Activated CD4-positive, alpha-beta memory T cell treated with anti-CD3 and anti-CD28 coated beads for 36 hours (primary cell): Measurements from ENCODE around the gene RPUSD1. TPM values are rescaled to one million over a fixed set of nuclear protein-coding genes. Genes with fewer than 3 reads are reported as not detected.
"Not testable (repeated sequence)": the region's sequence is repeated elsewhere in the genome, so short reads cannot be mapped to it uniquely, and the experiment has no call there.

Experiments
- CTCF ChIA-PET: fragments of 350-600 bp; sonication (Branson Sonifier 250); formaldehyde crosslinking; loops from one replicate; lab custom pipeline; 2021; ENCODE audit warnings: antibody characterized with exemption, inconsistent platforms; lab: Charles Lee
- POLR2A ChIA-PET: fragments of 350-600 bp; sonication (Branson Sonifier 250); formaldehyde crosslinking; loops from one replicate; lab custom pipeline; 2021; ENCODE audit warnings: antibody characterized with exemption; lab: Charles Lee
- DNase-seq: peaks from one replicate; pipeline ENCODE4 v3.0.0-alpha.2; 2020
- H3K27ac Mint-ChIP-seq: one replicate; pipeline ENCODE4 v1.8.0; 2021; ENCODE audit warnings: mixed read lengths
- H3K27me3 Mint-ChIP-seq: one replicate; pipeline ENCODE4 v1.8.0; 2021; ENCODE audit warnings: mixed read lengths
- H3K36me3 Mint-ChIP-seq: one replicate; pipeline ENCODE4 v1.8.0; 2021; ENCODE audit warnings: mixed read lengths
- H3K4me1 Mint-ChIP-seq: one replicate; pipeline ENCODE4 v1.8.0; 2021; ENCODE audit warnings: low read depth, mixed read lengths
- H3K4me3 Mint-ChIP-seq: one replicate; pipeline ENCODE4 v1.8.0; 2021; ENCODE audit warnings: mild to moderate bottlenecking, mixed read lengths
- H3K9me3 Mint-ChIP-seq: one replicate; pipeline ENCODE4 v1.8.0; 2021; ENCODE audit warnings: mixed read lengths
- intact Hi-C: fragments of 100-400 bp; cut with micrococcal nuclease; formaldehyde crosslinking; loops from one replicate; pipeline ENCODE4 v1.15.1; 2023
- total RNA-seq, 2 experiments: library from RNA; stranded (reverse); gene quantifications; one replicate each; pipeline ENCODE4 v1.2.3, GENCODE V29; 2021

The RPUSD1 gene
- total RNA-seq, 2 experiments from 2014 or later, result 13.7 to 15.5 TPM

GRCh38 chr16:825341-826061, 37.3 kb upstream of the RPUSD1 start:
- H3K27ac Mint-ChIP-seq, result no peak overlapping the region
- CTCF ChIA-PET, result no interaction called here
- POLR2A ChIA-PET, result no interaction called here
- H3K4me3 Mint-ChIP-seq, result no peak overlapping the region
- H3K27me3 Mint-ChIP-seq, result peaks cover 5% of the 10 kb centered on the region
- DNase-seq, result no peak
- H3K9me3 Mint-ChIP-seq, result no peaks in the 10 kb centered on the region
- intact Hi-C loops, result no loop called here
- H3K4me1 Mint-ChIP-seq, result no peaks in the 10 kb centered on the region
- no peaks in the 10 kb centered on the region for H3K36me3 Mint-ChIP-seq

GRCh38 chr16:824601-825000, 36.4 kb upstream of the RPUSD1 start:
- ChIA-PET POLR2A (no interaction called here), CTCF (no interaction called here)
- intact Hi-C loops, result no loop called here
- Mint-ChIP-seq H3K9me3 (no peaks in the 10 kb centered on the region), H3K27me3 (peaks cover 6% of the 10 kb centered on the region), H3K36me3 (no peaks in the 10 kb centered on the region), H3K27ac (no peak overlapping the region), H3K4me3 (no peak overlapping the region), H3K4me1 (peaks cover 5% of the 10 kb centered on the region)
- no peak for DNase-seq

GRCh38 chr16:824194-824593, 36.0 kb upstream of the RPUSD1 start:
- intact Hi-C loops, result no loop called here
- Mint-ChIP-seq H3K36me3 (no peaks in the 10 kb centered on the region), H3K27ac (no peak overlapping the region), H3K4me3 (no peak overlapping the region), H3K9me3 (no peaks in the 10 kb centered on the region), H3K4me1 (peaks cover 9% of the 10 kb centered on the region), H3K27me3 (peaks cover 6% of the 10 kb centered on the region)
- DNase-seq, result no peak
- ChIA-PET CTCF (no interaction called here), POLR2A (no interaction called here)

GRCh38 chr16:822909-823297, 34.7 kb upstream of the RPUSD1 start:
- H3K4me3 Mint-ChIP-seq, result no peak overlapping the region
- peaks cover 10% of the 10 kb centered on the region for H3K4me1 Mint-ChIP-seq
- peaks cover 6% of the 10 kb centered on the region for H3K27me3 Mint-ChIP-seq
- no peaks in the 10 kb centered on the region for H3K9me3 Mint-ChIP-seq
- no peak overlapping the region for H3K27ac Mint-ChIP-seq
- no peaks in the 10 kb centered on the region for H3K36me3 Mint-ChIP-seq
- intact Hi-C loops, result no loop called here
- no peak for DNase-seq
- CTCF ChIA-PET, result no interaction called here
- POLR2A ChIA-PET, result no interaction called here

- no peak overlapping the region for H3K4me3 Mint-ChIP-seq
These were observed 34.2 kb upstream of the RPUSD1 start for GRCh38 chr16:822174-822908.

GRCh38 chr16:821751-822150, 33.6 kb upstream of the RPUSD1 start:
- peaks cover 10% of the 10 kb centered on the region for H3K4me1 Mint-ChIP-seq
- DNase-seq, result no peak
- H3K27me3 Mint-ChIP-seq, result peaks cover 8% of the 10 kb centered on the region
- no peak overlapping the region for H3K4me3 Mint-ChIP-seq
- ChIA-PET POLR2A (no interaction called here), CTCF (no interaction called here)
- no peak overlapping the region for H3K27ac Mint-ChIP-seq
- intact Hi-C loops, result no loop called here
- H3K36me3 Mint-ChIP-seq, result no peaks in the 10 kb centered on the region
- no peaks in the 10 kb centered on the region for H3K9me3 Mint-ChIP-seq

More at GRCh38 chr16:822174-822908, 34.2 kb upstream of the RPUSD1 start:
- intact Hi-C loops, result no loop called here
- Mint-ChIP-seq H3K27me3 (peaks cover 6% of the 10 kb centered on the region), H3K36me3 (no peaks in the 10 kb centered on the region), H3K9me3 (no peaks in the 10 kb centered on the region), H3K27ac (no peak overlapping the region), H3K4me1 (peaks cover 10% of the 10 kb centered on the region)
- POLR2A ChIA-PET, result no interaction called here
- DNase-seq, result no peak
- CTCF ChIA-PET, result no interaction called here

- Mint-ChIP-seq H3K27me3 (peaks cover 9% of the 10 kb centered on the region), H3K9me3 (no peaks in the 10 kb centered on the region), H3K36me3 (no peaks in the 10 kb centered on the region), H3K4me3 (no peak overlapping the region), H3K27ac (no peak overlapping the region), H3K4me1 (peaks cover 10% of the 10 kb centered on the region)
- ChIA-PET CTCF (interaction anchor here (0.6 to 1.6 kb wide), 2 partner anchors 160 to 237 kb away, joined by 3 to 6 read pairs; no protein-coding TSS in a partner anchor), POLR2A (interaction anchor here (0.6 kb wide), 1 partner anchor 32 kb away, joined by 5 read pairs; no protein-coding TSS in a partner anchor)
- intact Hi-C loops, result no loop called here
- no peak for DNase-seq
These were observed 32.6 kb upstream of the RPUSD1 start for GRCh38 chr16:820748-821147.

GRCh38 chr16:820044-820408, 31.8 kb upstream of the RPUSD1 start:
- H3K27me3 Mint-ChIP-seq, H3K9me3 Mint-ChIP-seq, H3K4me1 Mint-ChIP-seq, H3K4me3 Mint-ChIP-seq, intact Hi-C loops, POLR2A ChIA-PET, H3K27ac Mint-ChIP-seq, DNase-seq, H3K36me3 Mint-ChIP-seq: not testable (repeated sequence)
- CTCF ChIA-PET, result interaction anchor here (1.6 kb wide), 1 partner anchor 237 kb away, joined by 6 read pairs; no protein-coding TSS in a partner anchor

- intact Hi-C loops, result loop anchor here (5.0 kb wide), 1 partner anchor 238 kb away; no protein-coding TSS in a partner anchor
- H3K4me3 Mint-ChIP-seq, result no peak overlapping the region
- CTCF ChIA-PET, result interaction anchor here (1.6 kb wide), 1 partner anchor 238 kb away, joined by 6 read pairs; no protein-coding TSS in a partner anchor
These were observed 31.3 kb upstream of the RPUSD1 start for GRCh38 chr16:819336-820043.

GRCh38 chr16:818592-818991, 30.4 kb upstream of the RPUSD1 start:
- H3K36me3 Mint-ChIP-seq, result no peaks in the 10 kb centered on the region
- H3K4me1 Mint-ChIP-seq, result peaks cover 10% of the 10 kb centered on the region
- intact Hi-C loops, result loop anchor here (5.0 kb wide), 1 partner anchor 239 kb away; no protein-coding TSS in a partner anchor
- peaks cover 17% of the 10 kb centered on the region for H3K27me3 Mint-ChIP-seq
- H3K9me3 Mint-ChIP-seq, result no peaks in the 10 kb centered on the region
- ChIA-PET CTCF (no interaction called here), POLR2A (no interaction called here)
- no peak overlapping the region for H3K27ac Mint-ChIP-seq
- no peak overlapping the region for H3K4me3 Mint-ChIP-seq
- DNase-seq, result no peak

More at GRCh38 chr16:819336-820043, 31.3 kb upstream of the RPUSD1 start:
- H3K4me1 Mint-ChIP-seq, result peaks cover 10% of the 10 kb centered on the region
- no peaks in the 10 kb centered on the region for H3K9me3 Mint-ChIP-seq
- no peaks in the 10 kb centered on the region for H3K36me3 Mint-ChIP-seq
- DNase-seq, result peak; percentile 49
- peaks cover 13% of the 10 kb centered on the region for H3K27me3 Mint-ChIP-seq
- POLR2A ChIA-PET, result no interaction called here
- H3K27ac Mint-ChIP-seq, result no peak overlapping the region

GRCh38 chr16:818132-818531, 30.0 kb upstream of the RPUSD1 start:
- intact Hi-C loops, result loop anchor here (5.0 kb wide), 1 partner anchor 239 kb away; no protein-coding TSS in a partner anchor
- DNase-seq, result no peak
- POLR2A ChIA-PET, result no interaction called here
- no peak overlapping the region for H3K4me3 Mint-ChIP-seq
- H3K4me1 Mint-ChIP-seq, result peaks cover 10% of the 10 kb centered on the region
- peaks cover 17% of the 10 kb centered on the region for H3K27me3 Mint-ChIP-seq
- no peaks in the 10 kb centered on the region for H3K36me3 Mint-ChIP-seq
- CTCF ChIA-PET, result no interaction called here
- H3K9me3 Mint-ChIP-seq, result no peaks in the 10 kb centered on the region
- no peak overlapping the region for H3K27ac Mint-ChIP-seq
